NCI-H345 (cell line): ENCODE measurements around the gene RBPMS2.

ENCODE experiments used
- DNase-seq: peaks from one replicate; lab custom pipeline; 2025; lab: John Stamatoyannopoulos, UW

The RBPMS2 gene

GRCh38 chr15:64783796-64784195, 8.4 kb upstream of the RBPMS2 start:
- no peak for DNase-seq

DNA sequence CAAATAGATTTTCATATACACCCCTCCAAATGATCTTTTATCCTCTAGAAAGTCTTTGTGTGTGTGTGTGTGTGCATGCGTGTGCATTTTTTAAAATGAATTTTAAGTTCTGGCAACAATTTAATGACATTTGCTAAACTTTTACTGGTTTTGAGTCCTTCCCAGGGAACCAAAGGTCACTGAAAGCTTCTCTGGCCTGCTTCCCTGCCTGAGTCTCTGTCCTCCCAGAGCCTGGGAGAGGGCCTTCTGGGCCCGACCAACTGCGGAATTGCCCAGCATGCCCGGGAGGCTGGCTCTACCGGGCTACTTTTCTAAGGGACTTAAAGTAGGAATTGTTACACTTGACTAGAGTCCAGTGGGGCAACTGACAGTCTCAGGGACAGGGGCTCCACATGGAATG, 7.4 kb upstream of the RBPMS2 start:
- no peak for DNase-seq

GRCh38 chr15:64781299-64781698, 5.9 kb upstream of the RBPMS2 start:
- DNase-seq: no peak

GRCh38 chr15:64780600-64781156, 5.3 kb upstream of the RBPMS2 start:
- no peak for DNase-seq

- no peak for DNase-seq
Measured at GRCh38 chr15:64779630-64780029, 4.2 kb upstream of the RBPMS2 start.

GRCh38 chr15:64779024-64779423, 3.6 kb upstream of the RBPMS2 start:
- DNase-seq: no peak

DNA sequence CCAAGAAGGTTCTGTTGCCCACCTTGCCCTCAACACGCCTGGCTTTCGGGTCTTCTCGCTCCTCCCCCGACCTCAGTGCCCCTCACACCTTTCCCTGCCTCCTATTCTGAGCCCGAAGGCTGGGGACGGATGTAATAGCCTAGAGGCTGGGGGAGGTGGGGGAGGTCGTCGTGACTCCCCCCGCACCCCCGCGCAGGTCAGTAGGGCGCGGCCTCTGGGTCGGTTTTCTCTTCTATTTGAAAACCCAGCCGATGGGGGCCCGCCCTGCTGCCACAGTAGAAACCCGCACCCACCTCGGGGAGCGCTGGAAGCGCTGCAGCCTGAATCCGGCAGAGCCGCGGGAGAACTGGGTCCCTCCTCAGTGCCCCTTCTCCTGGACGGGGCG, 1.0 kb upstream of the RBPMS2 start:
- DNase-seq: no peak

- no peak for DNase-seq
Measured at GRCh38 chr15:64774629-64775493, 528 bp downstream of the RBPMS2 start.

DNA sequence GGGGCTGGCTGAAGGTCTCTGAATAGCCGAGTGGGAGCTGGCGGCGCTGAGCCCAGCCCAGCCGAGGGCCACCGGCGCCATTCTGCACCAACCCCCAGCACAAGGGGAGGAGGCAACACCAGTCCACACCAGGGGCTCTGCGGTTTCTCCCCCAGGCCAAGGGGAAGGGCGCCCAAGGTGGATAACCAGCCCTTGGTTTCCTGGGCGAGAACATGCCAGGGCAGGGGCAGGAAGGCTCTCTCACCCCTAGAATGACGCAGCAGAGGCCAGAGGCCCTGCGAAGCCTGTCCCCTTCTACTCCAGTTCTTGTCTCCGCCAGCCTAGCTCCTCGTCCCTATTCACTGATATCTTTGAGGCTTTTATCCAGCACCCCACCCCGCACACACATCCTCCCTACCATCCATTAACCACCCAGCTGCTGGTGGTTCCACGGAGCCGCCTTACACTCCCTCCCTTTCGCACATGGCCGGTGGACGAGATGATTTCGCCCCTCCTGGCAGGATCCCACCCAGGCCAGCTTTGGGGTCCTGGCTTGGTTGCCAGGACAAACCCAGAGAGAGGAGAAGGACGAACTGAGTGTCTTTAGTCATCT, 1.3 kb downstream of the RBPMS2 start:
- DNase-seq: no peak

- DNase-seq: no peak
Measured at GRCh38 chr15:64773606-64774005, 1.8 kb downstream of the RBPMS2 start.

DNA sequence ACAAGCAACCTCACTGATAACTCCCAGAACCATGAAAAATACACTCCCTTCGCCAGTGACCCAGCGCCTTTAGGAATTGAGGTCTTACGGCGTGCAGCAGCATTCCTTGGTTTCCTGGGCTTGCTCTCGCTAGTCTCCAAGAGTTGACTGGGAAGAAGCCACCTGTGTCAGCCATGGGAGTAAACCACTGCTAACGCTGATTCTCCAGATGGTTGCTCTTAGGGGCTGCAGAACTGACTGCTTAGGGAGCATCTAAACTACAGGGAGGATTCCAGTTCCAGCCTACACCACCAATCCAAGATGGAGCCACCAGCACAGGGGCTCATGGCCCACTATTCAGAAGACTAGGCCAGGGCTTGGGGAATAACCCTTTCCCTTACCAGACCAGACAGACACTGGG, 2.4 kb downstream of the RBPMS2 start:
- no peak for DNase-seq

DNA sequence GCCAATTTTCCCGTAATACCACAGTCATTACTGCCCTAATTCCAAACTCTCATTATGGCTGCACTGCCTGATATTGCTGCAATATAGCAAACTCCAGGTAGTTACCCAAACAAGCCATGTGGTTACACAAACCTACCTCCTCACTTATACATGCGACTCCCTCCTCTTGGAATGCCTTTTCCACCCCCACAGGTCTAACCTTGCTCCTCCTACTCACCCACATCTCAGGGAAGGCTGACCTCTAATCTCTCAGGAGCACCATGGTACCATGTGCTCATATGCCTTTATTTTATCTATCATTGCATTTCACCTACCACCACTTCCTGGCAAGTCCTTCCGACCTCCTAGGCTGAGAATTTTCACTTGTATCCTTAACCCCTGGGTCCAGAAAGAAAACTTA, 2.9 kb downstream of the RBPMS2 start:
- no peak for DNase-seq

DNA sequence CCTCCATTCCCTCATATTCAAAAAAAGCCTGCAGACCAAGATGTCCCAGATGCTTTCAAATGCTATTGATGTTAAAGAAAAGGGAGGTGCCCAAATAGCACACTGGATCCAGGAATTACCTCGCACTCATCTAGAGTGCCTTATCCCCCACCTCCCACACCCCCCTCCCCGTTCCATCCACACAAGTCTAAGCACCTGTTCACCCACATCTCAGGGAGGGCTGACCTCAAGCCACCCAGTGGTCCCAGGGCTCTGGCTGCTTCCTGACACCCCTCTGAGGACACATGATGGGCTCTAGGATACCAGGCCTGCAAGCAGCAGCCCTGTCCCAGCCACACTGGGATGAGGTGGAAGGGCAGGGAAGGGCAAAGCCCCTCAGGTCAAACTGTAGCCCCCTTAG, 4.8 kb downstream of the RBPMS2 start:
- DNase-seq: no peak

- no peak for DNase-seq
Measured at GRCh38 chr15:64767203-64767602, 8.2 kb downstream of the RBPMS2 start.

DNA sequence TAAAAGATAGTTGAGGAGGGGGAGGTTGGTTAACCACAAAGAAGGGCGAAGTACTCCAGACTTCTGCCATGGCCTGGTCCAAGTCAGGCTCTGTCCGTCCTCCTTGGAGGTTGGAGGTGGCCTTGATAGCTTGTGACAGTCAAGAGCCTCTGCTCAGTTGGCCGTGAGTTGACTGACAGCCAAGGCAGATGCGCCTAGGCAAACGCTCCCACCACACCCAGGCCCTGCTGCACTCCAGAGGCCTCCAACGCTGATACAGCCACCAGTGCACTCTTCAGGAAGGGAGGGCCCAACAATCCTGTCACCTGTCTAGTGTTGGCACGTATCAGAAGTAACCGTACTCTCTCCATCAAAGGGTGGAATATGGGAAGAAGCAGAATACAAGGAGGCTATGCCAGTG, 9.3 kb downstream of the RBPMS2 start:
- no peak for DNase-seq

DNA sequence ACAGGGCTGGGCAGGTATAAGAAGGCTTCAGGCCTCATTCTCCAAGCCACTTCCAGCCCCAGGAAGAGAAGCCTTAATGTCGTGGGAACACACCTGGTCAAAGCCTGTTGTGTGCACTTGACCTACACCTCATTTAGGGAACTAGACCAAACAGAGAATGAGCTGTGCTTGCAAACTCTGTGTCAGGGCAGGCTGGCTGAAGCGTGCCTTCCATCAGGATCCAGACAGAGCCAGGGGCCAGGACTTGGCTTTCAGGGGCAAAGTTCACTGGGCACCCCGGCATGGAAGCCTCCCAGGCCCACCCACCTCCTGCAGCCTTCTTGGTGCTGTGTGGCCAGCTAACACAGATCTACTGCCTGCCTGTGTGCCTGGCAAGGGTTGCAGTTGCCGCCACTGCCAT, 11.5 kb downstream of the RBPMS2 start:
- DNase-seq: no peak

DNA sequence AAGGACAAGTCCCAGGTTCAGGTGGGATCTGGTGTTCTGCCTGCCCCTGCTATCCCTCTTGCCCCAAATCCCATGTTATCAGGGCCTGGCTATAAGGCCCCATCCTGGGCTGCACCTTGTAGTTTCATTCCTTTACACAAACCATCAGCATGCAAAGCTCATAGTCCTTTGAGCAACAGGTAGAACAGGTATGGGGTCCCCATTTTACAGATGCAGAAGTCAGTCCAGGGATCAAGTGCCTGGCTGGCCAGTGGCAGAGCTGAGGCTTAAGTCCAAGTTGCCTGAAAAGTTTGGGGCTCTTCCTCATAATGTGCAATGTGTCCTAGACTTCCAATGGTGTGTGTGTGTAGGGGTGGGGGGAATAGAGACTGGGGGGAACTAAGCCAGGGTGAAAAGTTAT, 11.9 kb downstream of the RBPMS2 start:
- DNase-seq: no peak

- no peak for DNase-seq
Measured at GRCh38 chr15:64763021-64763420, 12.4 kb downstream of the RBPMS2 start.

- DNase-seq: no peak
Measured at GRCh38 chr15:64762546-64762945, 12.8 kb downstream of the RBPMS2 start.

DNA sequence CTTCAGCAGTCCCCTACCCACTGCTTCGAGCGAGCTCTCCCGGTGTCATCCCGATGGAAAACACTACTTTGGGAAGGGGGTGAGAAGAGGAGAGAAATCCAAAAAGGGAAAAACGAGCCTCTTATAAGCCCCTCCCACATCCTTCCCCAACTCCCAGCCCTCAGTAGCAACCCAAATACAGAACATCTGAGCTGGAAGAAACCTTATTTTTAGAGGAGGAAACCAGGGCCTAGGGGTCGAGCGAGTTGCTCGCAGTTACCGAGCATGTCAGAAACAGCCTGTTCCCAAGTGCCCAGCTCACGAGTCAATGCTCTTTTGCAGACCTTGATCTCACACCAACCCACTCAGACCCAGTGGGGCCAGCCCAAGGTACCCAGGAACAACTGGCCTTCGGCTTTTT, 14.2 kb downstream of the RBPMS2 start:
- no peak for DNase-seq

- no peak for DNase-seq
Measured at GRCh38 chr15:64760056-64760455, 15.3 kb downstream of the RBPMS2 start.

GRCh38 chr15:64755427-64755940, 19.9 kb downstream of the RBPMS2 start:
- DNase-seq: no peak
